Activated naive CD8-positive, alpha-beta T cell treated with anti-CD3 and anti-CD28 coated beads for 36 hours (primary cell): Measurements from ENCODE around the gene GNAT1. TPM values are rescaled to one million over a fixed set of nuclear protein-coding genes. Genes with fewer than 3 reads are reported as not detected.
A peak's percentile ranks its signal among the peaks of the same experiment; 100 is the strongest.

Source experiments
- DNase-seq: peaks from one replicate; pipeline ENCODE4 v3.0.0; 2021
- H3K27ac Mint-ChIP-seq: one replicate; pipeline ENCODE4 v1.8.0; 2022; ENCODE audit warnings: mild to moderate bottlenecking, moderate library complexity, mixed read lengths
- H3K27me3 Mint-ChIP-seq: one replicate; pipeline ENCODE4 v1.8.0; 2022; ENCODE audit warnings: mild to moderate bottlenecking, mixed read lengths
- H3K36me3 Mint-ChIP-seq: one replicate; pipeline ENCODE4 v1.8.0; 2021; ENCODE audit warnings: mild to moderate bottlenecking, mixed read lengths
- H3K4me1 Mint-ChIP-seq: one replicate; pipeline ENCODE4 v1.8.0; 2021; ENCODE audit warnings: mixed read lengths
- H3K4me3 Mint-ChIP-seq: one replicate; pipeline ENCODE4 v1.8.0; 2022; ENCODE audit warnings: mild to moderate bottlenecking, moderate library complexity, mixed read lengths
- H3K9me3 Mint-ChIP-seq: one replicate; pipeline ENCODE4 v1.8.0; 2022; ENCODE audit warnings: mixed read lengths
- total RNA-seq, 2 experiments: library from RNA; stranded (reverse); gene quantifications; one replicate each; pipeline ENCODE4 v1.2.3, GENCODE V29; 2021

GNAT1 gene
- total RNA-seq, 2 experiments from 2014 or later, result 0.12 TPM; not detected in 1

DNA sequence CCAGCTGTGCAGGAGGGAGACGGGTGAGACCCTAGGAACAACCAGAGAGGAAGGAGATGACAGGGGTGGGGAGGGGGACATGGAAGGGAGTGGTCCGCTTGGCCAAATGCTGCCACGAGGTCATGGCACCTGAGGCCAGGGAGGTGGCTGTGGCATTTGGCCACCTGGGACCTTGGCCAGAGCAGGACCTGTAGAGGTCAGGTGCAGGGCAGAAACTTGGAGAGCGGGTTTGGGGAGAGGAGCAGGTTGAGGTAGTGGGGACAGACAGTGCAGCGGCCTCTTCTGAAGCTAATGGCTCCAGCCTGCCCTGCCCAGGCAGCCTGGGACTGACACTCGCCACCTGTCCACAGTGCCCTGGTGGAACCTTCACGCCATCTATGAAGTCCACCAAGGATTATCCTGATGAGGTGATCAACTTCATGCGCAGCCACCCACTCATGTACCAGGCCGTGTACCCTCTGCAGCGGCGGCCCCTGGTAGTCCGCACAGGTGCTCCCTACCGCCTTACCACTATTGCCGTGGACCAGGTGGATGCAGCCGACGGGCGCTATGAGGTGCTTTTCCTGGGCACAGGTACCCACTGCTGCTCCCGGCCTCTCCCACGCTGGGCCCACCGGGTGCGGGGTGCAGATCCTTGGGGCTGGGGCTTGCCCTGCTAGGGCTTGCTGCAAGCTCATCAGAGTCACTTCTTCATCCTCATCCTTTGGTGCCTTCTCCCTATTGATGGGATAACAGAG is 7.0 kb upstream of the GNAT1 start:
- H3K4me3 Mint-ChIP-seq, result no peak overlapping the region
- no peak for DNase-seq
- no peak overlapping the region for H3K27ac Mint-ChIP-seq
- no peaks in the 10 kb centered on the region for H3K9me3 Mint-ChIP-seq
- no peaks in the 10 kb centered on the region for H3K4me1 Mint-ChIP-seq
- H3K36me3 Mint-ChIP-seq, result no peaks in the 10 kb centered on the region
- H3K27me3 Mint-ChIP-seq, result no peaks in the 10 kb centered on the region

DNA sequence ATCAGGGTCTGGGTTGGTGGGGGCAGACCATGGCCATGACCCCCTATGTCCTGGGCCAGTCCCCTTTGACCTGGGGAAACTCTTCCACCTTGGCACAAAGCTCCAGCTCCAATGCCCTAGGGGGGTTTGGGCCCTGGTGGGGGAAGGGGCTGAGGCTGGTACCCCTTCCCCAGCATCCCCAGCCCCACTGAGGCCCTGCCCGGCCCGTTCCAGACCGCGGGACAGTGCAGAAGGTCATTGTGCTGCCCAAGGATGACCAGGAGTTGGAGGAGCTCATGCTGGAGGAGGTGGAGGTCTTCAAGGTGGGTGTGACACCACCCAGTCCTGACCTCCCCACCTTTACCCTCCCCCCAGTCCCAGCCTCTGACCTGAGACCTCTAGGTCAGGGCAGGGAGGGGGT is 6.2 kb upstream of the GNAT1 start:
- H3K9me3 Mint-ChIP-seq, result no peaks in the 10 kb centered on the region
- H3K4me1 Mint-ChIP-seq, result no peaks in the 10 kb centered on the region
- no peak overlapping the region for H3K4me3 Mint-ChIP-seq
- no peaks in the 10 kb centered on the region for H3K36me3 Mint-ChIP-seq
- no peak for DNase-seq
- H3K27me3 Mint-ChIP-seq, result no peaks in the 10 kb centered on the region
- H3K27ac Mint-ChIP-seq, result no peak overlapping the region

DNA sequence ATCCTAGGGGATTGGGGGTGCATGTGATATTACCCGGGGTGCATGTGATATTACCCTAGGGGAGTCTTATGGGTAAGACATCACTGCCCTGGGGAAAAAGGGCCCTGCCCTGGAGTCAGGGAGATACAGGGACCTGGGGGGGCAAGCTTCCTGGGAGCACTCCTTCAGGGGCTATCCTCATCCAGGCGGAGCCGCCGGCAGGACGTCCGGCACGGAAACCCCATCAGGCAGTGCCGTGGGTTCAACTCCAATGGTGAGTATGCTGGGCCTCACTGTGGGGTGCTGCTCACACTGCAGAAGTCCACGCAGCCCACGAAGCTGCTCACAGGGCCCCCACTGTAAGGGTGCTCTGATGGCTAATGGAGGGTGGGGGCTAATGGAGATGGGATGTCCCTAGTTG is 5.3 kb upstream of the GNAT1 start:
- no peaks in the 10 kb centered on the region for H3K36me3 Mint-ChIP-seq
- H3K27me3 Mint-ChIP-seq, result no peaks in the 10 kb centered on the region

DNA sequence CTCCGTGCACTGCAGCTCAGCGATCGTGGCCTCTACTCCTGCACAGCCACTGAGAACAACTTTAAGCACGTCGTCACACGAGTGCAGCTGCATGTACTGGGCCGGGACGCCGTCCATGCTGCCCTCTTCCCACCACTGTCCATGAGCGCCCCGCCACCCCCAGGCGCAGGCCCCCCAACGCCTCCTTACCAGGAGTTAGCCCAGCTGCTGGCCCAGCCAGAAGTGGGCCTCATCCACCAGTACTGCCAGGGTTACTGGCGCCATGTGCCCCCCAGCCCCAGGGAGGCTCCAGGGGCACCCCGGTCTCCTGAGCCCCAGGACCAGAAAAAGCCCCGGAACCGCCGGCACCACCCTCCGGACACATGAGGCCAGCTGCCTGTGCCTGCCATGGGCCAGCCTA is 3.7 kb upstream of the GNAT1 start:
- H3K27ac Mint-ChIP-seq, result no peak overlapping the region
- no peaks in the 10 kb centered on the region for H3K9me3 Mint-ChIP-seq
- no peak overlapping the region for H3K4me3 Mint-ChIP-seq
- no peaks in the 10 kb centered on the region for H3K36me3 Mint-ChIP-seq
- peaks cover 2% of the 10 kb centered on the region for H3K27me3 Mint-ChIP-seq
- peaks cover 1% of the 10 kb centered on the region for H3K4me1 Mint-ChIP-seq
- DNase-seq, result no peak

More for the DNA sequence above, 5.3 kb upstream of the GNAT1 start:
- DNase-seq, result no peak
- Mint-ChIP-seq H3K4me1 (no peaks in the 10 kb centered on the region), H3K9me3 (no peaks in the 10 kb centered on the region), H3K4me3 (no peak overlapping the region), H3K27ac (no peak overlapping the region)

DNA sequence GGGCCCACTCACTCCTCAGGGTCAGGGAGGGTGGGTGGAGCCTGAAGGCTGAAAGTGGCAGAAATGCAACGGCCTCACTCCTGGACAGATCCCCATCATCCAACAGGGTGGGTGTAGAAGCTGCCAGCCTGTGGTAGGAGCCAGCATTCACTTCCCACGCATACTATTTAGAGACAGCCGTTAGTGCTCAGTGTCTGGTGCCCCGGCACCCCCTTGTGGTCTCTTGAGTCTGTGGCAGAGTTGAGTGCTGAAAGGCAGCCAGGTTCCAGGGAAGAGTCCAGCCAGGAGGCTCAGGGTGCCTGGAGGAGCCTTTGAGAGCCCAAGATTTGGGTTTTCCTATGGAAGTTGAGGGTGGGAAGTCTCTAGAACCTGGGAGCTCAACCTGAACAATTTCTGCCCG is 2.1 kb upstream of the GNAT1 start:
- peaks cover 2% of the 10 kb centered on the region for H3K4me1 Mint-ChIP-seq
- no peaks in the 10 kb centered on the region for H3K9me3 Mint-ChIP-seq
- DNase-seq, result peak; percentile 53
- peaks cover 12% of the 10 kb centered on the region for H3K27me3 Mint-ChIP-seq
- H3K27ac Mint-ChIP-seq, result no peak overlapping the region
- no peaks in the 10 kb centered on the region for H3K36me3 Mint-ChIP-seq
- H3K4me3 Mint-ChIP-seq, result no peak overlapping the region

DNA sequence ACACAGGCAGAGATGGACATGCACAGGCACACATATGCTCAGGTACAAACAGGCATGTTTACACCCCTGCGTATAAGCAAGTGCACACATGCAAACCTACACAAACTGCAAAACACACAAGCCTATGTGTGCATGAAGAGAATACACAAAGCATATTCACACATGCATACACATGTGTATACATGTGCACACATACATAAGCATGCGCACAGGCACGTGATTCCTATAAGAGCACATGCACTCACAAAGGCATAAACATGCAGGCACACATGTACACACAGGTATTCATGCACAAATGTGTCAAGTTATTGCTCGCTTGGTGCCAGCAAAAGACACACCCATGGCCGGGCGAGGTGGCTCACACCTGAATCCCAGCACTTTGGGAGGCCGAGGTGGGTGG is 1.4 kb upstream of the GNAT1 start:
- Mint-ChIP-seq H3K9me3 (no peaks in the 10 kb centered on the region), H3K27ac (no peak overlapping the region), H3K36me3 (no peaks in the 10 kb centered on the region), H3K4me1 (peaks cover 3% of the 10 kb centered on the region), H3K27me3 (peaks cover 19% of the 10 kb centered on the region), H3K4me3 (no peak overlapping the region)
- no peak for DNase-seq

DNA sequence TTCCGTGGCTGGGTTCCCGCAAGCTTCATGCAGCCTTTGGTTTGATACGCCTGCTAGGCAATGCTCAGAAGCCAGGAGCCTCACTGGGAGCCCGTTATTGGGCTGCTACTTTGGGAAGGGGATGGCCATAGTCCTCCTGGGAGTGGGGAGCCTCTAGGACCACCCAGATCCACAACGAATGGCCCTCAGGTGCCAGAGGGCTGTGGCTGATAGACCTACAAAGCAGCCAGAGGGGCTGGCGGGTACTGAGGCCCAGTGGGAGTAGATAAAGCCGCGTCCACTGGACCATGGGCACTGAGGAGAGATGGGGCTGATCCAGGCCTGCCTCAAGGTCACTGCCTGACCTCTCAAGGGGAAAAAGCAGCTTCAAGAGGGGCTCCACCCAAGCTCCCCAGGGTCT is 714 bp downstream of the GNAT1 start:
- Mint-ChIP-seq H3K4me3 (no peak overlapping the region), H3K36me3 (no peaks in the 10 kb centered on the region), H3K4me1 (peaks cover 5% of the 10 kb centered on the region), H3K27me3 (peaks cover 21% of the 10 kb centered on the region), H3K27ac (no peak overlapping the region), H3K9me3 (no peaks in the 10 kb centered on the region)
- no peak for DNase-seq

DNA sequence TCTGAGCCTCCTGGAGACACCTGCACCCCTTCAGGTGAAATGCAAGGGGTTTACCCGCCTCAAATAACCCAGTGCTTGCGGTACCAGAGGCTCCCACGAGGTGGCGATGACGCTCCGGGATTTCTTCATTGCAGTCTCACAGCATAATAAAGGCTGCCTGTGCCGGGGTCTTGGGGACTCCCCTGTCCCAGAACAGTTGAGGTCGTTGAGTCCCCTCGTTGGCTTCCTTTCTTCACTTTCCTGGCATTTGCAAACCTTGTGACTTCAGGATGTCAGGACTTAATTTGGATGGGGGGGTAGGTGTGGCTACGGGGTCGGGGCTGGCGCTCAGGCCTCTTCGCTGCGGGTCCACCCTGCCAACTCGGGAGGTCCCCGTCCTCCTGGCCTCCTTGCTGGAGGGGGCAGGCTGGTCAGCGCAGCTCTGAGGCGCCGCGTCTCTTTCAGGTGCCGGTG is 1.3 kb downstream of the GNAT1 start:
- H3K4me3 Mint-ChIP-seq, result no peak overlapping the region
- DNase-seq, result peak; percentile 81
- no peaks in the 10 kb centered on the region for H3K36me3 Mint-ChIP-seq
- peaks cover 5% of the 10 kb centered on the region for H3K4me1 Mint-ChIP-seq
- no peak overlapping the region for H3K27ac Mint-ChIP-seq
- peaks cover 25% of the 10 kb centered on the region for H3K27me3 Mint-ChIP-seq
- no peaks in the 10 kb centered on the region for H3K9me3 Mint-ChIP-seq

DNA sequence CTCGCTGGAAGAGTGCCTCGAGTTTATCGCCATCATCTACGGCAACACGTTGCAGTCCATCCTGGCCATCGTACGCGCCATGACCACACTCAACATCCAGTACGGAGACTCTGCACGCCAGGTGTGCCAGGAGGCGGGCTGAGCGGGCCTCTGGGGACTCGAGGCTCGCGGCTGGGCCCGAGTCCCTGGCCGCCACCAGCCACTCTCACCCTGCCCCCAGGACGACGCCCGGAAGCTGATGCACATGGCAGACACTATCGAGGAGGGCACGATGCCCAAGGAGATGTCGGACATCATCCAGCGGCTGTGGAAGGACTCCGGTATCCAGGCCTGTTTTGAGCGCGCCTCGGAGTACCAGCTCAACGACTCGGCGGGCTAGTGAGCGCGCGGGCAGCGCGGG is 1.9 kb downstream of the GNAT1 start:
- Mint-ChIP-seq H3K27ac (no peak overlapping the region), H3K4me3 (no peak overlapping the region), H3K4me1 (peaks cover 5% of the 10 kb centered on the region), H3K9me3 (no peaks in the 10 kb centered on the region), H3K36me3 (no peaks in the 10 kb centered on the region), H3K27me3 (peaks cover 25% of the 10 kb centered on the region)
- DNase-seq, result no peak

DNA sequence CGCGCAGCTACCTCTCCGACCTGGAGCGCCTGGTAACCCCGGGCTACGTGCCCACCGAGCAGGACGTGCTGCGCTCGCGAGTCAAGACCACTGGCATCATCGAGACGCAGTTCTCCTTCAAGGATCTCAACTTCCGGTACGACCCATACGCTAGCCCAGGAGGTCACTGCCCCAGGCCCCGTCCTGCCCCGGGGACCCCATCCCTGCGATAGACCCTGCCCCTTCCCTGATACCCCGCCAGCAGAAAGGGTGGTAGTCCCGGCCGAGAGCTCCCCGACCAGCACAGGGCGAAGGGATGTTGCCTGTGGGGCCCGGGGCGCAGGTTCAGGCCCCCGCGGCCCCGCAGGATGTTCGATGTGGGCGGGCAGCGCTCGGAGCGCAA is 2.3 kb downstream of the GNAT1 start:
- Mint-ChIP-seq H3K9me3 (no peaks in the 10 kb centered on the region), H3K4me3 (no peak overlapping the region), H3K27me3 (peaks cover 25% of the 10 kb centered on the region), H3K36me3 (no peaks in the 10 kb centered on the region), H3K4me1 (peaks cover 5% of the 10 kb centered on the region), H3K27ac (no peak overlapping the region)
- no peak for DNase-seq

DNA sequence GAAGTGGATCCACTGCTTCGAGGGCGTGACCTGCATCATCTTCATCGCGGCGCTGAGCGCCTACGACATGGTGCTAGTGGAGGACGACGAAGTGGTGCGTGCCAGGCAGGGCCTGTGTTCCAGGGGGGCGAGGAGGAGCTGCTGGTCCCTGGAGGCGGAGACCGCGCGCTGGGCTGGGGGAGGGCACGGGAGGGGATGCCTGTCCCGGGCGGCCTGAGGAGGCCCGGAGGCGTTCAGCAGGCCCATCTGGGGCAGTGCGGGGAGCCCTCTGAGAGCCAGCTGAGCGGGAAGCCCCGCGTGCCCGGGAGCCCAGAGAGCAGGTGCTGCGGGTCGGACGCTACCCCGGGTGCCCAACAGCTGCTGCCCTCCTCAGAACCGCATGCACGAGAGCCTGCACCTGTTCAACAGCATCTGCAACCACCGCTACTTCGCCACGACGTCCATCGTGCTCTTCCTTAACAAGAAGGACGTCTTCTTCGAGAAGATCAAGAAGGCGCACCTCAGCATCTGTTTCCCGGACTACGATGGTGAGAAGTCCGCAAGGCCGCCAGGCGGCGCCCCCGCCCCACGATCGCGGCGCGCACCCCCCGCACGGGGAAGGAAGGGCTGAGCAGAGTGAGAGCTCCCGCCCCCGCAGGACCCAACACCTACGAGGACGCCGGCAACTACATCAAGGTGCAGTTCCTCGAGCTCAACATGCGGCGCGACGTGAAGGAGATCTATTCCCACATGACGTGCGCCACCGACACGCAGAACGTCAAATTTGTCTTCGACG is 2.9 kb downstream of the GNAT1 start:
- Mint-ChIP-seq H3K27me3 (peaks cover 28% of the 10 kb centered on the region), H3K27ac (no peak overlapping the region), H3K9me3 (no peaks in the 10 kb centered on the region), H3K4me3 (no peak overlapping the region), H3K36me3 (no peaks in the 10 kb centered on the region), H3K4me1 (peaks cover 5% of the 10 kb centered on the region)
- DNase-seq, result peak; percentile 83

DNA sequence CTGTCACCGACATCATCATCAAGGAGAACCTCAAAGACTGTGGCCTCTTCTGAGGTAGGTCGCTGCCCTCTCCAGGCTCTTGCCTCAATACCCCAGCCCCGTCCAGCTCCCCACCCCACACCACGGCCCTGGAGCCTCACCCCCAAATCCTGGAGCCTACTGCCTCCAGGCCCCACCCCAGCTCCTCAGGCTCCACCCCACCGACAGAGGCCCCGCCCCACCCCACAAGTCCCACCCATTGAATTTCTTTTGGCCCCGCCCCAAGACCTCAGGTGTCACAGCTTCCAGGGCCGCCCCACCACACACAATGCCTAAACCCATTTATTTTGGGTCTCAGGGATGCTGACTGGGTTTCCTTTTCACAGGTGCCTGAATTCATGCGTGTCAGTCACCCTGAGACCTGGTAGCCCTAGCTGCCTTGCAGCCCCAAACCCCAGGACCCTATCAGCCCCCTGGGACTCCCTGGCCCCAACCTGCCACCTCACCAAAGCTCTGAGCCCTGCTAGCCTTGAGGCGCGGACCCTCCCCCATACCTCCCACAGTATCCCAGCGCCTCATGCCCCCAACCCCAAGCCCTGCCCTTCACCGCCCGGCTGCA is 3.6 kb downstream of the GNAT1 start:
- Mint-ChIP-seq H3K9me3 (no peaks in the 10 kb centered on the region), H3K27me3 (peaks cover 29% of the 10 kb centered on the region), H3K4me1 (peaks cover 5% of the 10 kb centered on the region), H3K4me3 (no peak overlapping the region), H3K27ac (no peak overlapping the region), H3K36me3 (no peaks in the 10 kb centered on the region)
- peak; percentile 40 for DNase-seq

DNA sequence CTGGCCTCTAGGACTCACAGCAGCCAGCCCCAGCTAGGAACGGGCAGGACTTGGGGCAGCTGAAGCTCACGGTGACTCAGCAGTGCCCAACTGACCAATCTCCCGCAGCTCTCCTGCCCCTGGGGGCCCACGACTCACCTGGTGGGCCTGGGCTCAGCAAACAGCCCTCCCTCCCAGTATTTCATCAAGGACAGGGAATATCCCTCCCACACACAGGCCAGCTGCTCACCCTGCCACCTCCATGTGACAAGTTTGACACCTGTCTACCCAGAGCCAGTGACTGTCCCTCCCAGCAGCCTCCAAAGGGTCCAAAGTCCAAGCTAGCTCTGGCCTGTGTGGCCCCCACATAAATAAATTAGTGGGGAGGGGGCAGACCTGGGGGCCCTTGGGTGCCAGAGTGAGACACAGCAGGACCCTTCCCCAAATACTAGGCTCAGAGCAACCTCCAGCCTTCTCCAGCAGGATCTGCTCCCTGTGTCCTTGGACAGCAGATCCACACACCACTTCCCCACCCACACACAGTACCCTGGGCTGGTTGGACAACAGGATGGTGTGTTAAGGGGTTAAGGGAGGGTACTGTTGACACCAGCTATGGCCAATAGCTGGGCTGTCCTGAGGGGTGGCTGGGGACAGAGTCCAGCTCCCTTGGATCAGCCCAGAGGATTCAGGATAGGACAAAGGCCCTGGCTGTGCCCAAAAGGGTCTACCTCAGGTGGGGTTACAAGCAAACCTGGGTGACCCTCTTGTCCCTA is 4.3 kb downstream of the GNAT1 start:
- Mint-ChIP-seq H3K27ac (no peak overlapping the region), H3K4me1 (peaks cover 5% of the 10 kb centered on the region), H3K4me3 (no peak overlapping the region), H3K9me3 (no peaks in the 10 kb centered on the region), H3K36me3 (no peaks in the 10 kb centered on the region), H3K27me3 (peaks cover 29% of the 10 kb centered on the region)
- no peak for DNase-seq

DNA sequence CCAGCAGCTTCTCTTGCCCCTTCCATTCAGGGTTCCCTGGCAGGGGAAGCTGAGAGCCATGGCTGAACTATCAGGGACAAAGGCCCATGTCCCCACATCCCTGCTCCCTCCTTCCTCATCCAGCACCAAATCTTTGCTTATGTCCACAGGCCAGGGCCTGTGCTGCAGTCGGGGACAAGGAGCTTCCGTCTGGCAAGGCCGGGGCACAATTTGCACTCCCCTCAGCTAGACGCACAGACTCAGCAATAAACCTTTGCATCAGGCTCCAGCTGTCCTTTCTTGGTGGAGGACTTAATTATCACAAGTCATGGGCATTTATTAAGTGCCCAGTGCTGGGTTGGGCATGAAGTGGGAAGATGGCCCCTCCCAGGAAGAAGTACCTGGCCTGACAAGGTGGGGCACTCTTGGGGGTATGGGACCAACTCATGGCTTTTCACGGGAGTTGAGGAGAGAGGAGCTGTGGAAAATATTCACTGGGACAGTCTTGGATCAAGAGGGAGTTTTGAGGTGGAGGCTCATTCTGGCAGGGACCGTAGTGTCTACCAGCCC is 4.9 kb downstream of the GNAT1 start:
- Mint-ChIP-seq H3K27me3 (peaks cover 35% of the 10 kb centered on the region), H3K4me3 (no peak overlapping the region), H3K4me1 (peaks cover 5% of the 10 kb centered on the region), H3K9me3 (no peaks in the 10 kb centered on the region), H3K36me3 (no peaks in the 10 kb centered on the region), H3K27ac (no peak overlapping the region)
- no peak for DNase-seq
